AG09319 (cell line): ENCODE data around the gene COX4I2.
"Not testable (repeated sequence)": the region's sequence is repeated elsewhere in the genome, so short reads cannot be mapped to it uniquely, and the experiment has no call there.

Experiments used
- DNase-seq: peaks from one replicate; pipeline ENCODE4 v3.0.0-alpha.2; 2010; ENCODE audit warnings: low read depth; ENCODE audit errors: extremely low read depth
- TF ChIP-seq, protein P1 (sequence below): IDR thresholded peaks from 2 replicates; pipeline ENCODE4 v1.5.1; 2011; ENCODE audit warnings: low read depth, mild to moderate bottlenecking, inconsistent platforms, low read length, moderate library complexity

Gene COX4I2

DNA sequence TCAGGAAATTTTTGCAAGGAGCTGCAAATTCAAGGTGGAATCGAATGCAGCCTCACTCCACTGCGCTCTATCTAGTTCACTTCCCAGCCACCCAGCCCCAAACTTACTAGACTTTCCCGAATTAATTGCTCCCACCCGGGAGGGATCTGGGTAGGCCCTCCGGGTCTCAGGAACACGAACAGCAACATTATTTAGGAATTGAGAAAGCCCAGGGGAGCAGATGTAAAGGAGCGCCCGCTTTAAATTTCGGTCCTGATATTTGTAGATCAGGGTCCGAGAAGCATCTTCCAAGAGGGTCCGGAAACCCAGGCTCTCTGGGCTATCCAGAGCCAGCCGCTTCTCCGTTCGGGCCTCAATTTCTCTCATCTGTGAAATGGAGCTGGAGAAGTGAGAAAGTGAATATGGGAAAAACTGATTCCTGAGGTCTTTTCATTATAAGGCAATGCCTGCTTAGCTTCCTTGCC, 33.1 kb upstream of the COX4I2 start:
- TF ChIP-seq, protein P1, sequence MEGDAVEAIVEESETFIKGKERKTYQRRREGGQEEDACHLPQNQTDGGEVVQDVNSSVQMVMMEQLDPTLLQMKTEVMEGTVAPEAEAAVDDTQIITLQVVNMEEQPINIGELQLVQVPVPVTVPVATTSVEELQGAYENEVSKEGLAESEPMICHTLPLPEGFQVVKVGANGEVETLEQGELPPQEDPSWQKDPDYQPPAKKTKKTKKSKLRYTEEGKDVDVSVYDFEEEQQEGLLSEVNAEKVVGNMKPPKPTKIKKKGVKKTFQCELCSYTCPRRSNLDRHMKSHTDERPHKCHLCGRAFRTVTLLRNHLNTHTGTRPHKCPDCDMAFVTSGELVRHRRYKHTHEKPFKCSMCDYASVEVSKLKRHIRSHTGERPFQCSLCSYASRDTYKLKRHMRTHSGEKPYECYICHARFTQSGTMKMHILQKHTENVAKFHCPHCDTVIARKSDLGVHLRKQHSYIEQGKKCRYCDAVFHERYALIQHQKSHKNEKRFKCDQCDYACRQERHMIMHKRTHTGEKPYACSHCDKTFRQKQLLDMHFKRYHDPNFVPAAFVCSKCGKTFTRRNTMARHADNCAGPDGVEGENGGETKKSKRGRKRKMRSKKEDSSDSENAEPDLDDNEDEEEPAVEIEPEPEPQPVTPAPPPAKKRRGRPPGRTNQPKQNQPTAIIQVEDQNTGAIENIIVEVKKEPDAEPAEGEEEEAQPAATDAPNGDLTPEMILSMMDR = no peak
- DNase-seq = no peak

DNA sequence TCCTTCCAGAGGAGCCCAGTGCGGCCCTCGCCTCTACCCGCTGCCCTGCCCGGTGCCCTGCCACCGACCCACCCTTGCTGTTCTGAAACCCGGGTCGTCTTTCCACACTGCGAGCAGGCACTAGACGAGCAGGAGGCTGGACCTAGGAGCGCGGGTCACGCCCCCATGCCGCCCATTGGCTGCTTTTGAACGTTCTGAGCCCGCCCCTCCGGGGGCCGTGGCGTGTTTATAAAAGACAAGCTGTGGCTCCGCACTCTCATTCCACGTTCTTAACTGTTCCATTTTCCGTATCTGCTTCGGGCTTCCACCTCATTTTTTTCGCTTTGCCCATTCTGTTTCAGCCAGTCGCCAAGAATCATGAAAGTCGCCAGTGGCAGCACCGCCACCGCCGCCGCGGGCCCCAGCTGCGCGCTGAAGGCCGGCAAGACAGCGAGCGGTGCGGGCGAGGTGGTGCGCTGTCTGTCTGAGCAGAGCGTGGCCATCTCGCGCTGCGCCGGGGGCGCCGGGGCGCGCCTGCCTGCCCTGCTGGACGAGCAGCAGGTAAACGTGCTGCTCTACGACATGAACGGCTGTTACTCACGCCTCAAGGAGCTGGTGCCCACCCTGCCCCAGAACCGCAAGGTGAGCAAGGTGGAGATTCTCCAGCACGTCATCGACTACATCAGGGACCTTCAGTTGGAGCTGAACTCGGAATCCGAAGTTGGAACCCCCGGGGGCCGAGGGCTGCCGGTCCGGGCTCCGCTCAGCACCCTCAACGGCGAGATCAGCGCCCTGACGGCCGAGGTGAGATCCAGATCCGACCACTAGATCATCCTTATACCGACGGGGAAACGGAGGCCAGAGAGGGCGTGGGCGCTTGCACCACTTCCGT, 32.4 kb upstream of the COX4I2 start, which contains the start of gene ID1:
Gene ID1 (plus strand): TSS at position 259 of the 871 bp plus-strand sequence. CDS start 99 bp downstream, at position 358.
- DNase-seq = peak; percentile 90
- TF ChIP-seq, protein P1 = no peak

DNA sequence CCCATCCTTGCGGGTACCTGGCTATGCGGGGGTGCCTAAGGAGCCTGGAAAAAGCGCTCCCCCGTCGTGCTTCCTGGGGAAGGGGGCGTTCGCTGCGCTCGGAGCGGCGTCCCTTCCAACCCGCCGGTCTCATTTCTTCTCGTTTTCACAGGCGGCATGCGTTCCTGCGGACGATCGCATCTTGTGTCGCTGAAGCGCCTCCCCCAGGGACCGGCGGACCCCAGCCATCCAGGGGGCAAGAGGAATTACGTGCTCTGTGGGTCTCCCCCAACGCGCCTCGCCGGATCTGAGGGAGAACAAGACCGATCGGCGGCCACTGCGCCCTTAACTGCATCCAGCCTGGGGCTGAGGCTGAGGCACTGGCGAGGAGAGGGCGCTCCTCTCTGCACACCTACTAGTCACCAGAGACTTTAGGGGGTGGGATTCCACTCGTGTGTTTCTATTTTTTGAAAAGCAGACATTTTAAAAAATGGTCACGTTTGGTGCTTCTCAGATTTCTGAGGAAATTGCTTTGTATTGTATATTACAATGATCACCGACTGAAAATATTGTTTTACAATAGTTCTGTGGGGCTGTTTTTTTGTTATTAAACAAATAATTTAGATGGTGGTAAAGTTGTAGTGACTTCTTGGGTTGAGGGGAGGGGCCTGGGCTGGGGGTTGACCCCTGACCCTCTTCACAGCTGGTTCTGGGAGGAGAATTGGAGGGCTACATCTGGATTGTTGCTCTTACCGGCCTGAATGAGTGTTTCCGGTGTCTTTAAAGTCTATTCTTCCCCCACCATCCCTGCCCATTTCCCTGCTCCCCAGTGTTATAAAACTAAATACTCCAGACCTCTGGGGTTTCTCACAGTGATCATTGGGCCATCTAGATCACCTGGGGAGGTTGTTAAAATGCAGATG, 31.6 kb upstream of the COX4I2 start:
- TF ChIP-seq, protein P1 = peak; percentile 1; the same call in 1 of the 2 replicates
- no peak for DNase-seq

DNA sequence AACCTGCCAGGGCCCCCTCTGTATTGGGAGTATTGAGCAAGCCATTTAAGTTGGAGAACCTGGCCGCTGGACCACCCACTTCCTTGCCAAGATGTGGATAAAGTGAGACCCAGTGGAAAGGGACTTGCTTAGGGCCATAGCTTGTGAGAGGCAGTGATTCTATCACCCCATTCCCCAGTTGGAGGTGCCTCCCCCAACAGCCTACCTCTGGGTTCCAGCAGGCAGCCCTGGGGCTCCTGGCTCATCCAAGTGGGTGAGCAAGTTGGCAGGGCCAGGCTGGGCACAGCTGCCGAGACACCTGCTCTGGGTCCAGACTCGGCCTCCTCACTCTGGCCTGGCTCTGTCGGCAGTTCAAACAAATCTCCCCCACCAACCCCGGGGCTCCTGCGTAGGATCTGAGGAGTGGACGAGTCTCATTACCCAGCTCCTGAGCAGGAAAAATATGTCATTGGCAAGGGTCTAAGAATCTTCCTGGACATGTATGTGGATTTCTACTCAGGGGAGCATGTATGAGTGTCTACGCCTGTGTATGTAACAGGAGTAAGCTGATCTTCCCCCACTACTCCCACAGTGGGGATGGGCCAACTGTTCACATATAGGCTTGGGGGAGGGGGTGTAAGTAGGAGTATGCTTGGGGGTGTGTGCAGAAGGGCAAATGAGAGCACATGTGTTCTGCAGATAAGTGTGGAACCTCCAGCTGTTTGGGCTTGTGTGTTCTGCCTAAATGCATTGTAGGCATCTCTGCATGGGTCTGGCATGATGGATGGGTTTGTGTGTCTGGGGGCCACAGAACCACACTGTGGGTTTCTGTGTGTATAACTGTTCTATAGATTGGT, 30.7 kb upstream of the COX4I2 start:
- TF ChIP-seq, protein P1 = no peak
- no peak for DNase-seq

DNA sequence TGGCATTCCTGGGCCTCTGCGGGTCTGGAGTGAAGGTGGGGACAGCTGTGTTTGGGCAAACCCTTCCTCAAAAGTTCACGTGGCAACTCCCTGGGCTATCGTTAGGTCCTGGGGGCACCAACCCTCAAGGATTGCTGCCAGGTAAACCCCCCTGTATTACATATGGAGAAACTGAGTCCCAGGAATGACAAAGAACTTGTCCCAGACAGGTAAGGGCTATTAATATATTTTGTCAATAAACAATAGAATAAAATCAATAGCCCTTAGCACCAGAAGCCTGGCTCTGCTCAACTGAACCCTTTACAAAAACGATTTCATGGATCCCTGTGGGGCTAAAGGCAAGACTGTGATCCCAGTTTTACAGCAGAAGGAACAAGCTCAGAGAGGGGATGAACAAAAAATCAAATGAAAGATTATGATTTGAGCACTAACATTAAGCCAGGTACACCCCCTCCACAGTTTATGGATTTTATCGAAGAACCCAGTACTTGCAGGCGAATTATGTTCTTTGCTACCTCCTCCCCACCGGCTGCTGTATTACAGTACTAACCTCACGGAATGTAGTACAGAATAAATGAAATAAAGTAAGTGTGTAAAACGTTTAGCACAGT, 30.0 kb upstream of the COX4I2 start:
- DNase-seq = no peak
- TF ChIP-seq, protein P1 = no peak

DNA sequence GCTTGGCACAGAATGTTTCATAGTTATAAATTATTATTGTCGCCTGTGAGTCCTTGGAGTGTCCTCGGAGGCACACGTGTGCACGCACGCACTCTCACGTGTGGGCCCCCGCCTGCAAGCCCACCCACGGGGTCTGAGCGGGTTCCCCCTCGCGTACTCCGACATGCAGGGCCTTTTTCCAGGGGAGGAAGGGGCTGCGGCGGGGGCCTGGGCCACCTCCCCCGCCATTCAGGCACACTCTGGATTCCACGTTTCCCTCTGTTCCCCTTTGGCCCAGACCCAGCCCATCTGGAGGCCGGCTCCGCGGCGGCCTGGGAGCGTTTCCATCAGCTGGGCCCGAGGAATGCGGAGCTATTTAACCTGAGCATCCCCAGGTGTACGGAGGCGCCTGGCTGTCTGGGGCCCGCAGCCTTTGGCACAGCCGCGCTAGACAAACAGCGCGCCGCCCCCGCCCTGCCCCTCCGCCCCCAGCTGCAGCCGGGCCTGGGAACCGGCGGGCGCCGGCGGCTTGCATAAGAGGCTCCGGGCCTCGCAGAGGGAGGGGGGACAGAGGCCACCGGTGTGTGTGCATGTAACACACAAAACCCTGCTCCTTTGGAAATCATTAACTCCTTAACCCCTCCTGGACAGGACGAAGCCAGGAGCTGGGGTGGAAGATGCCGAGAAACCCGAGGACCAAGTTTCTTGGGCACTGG, 29.3 kb upstream of the COX4I2 start:
- no peak for DNase-seq
- TF ChIP-seq, protein P1 = no peak

DNA sequence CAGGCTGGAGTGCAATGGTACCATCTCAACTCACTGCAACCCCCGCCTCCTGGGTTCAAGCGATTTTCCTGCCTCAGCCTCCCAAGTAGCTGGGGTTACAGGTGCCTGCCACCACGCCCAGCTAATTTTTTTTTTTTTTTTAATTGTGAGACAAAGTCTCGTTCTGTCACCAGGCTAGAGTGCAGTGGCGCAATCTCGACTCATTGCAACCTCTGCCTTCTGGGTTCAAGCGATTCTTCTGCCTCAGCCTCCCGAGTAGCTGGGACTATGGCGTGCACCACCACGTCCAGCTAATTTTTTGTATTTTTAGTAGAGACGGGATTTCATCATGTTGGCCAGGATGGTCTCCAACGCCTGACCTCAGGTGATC, 25.5 kb upstream of the COX4I2 start:
- not testable (repeated sequence) for DNase-seq
